Peyer's patch (tissue), 4 donors: ENCODE data around the gene ZNF48.

Source experiments
- CTCF ChIP-seq, 6 experiments: fragments of 450-650 bp in 4 of 6; fragments of 200-600 bp in 2 of 6; sonication (generic) in 1 of 6; IDR thresholded peaks; one replicate each; pipeline ENCODE4 v1.5.1; 2017 to 2019; ENCODE audit warnings: antibody characterized with exemption in 6 of 6, mild to moderate bottlenecking in 3 of 6, moderate library complexity in 1 of 6
- POLR2A ChIP-seq, 2 donors: fragments of 450-650 bp; IDR thresholded peaks; one replicate each; pipeline ENCODE4 v1.5.1; 2017; ENCODE audit warnings: antibody characterized with exemption in 2 of 2, mild to moderate bottlenecking in 2 of 2, moderate library complexity in 2 of 2

- TF ChIP-seq CTCF (IDR thresholded peaks at IDR 0.05) (peak in 4 of 6 experiments; percentile 15 to 40 (median 39)), POLR2A (IDR thresholded peaks at IDR 0.05) (peak; percentile 48 to 60)
These were observed 22.5 kb downstream of the ZNF48 start for GRCh38 chr16:30417529-30418349.
